Suprapubic skin (tissue), 3 donors: Measurements from ENCODE around the gene ZNF598.

Source experiments
- CTCF ChIP-seq, 2 donors: fragments of 200-600 bp in 1 of 2; fragments of 450-650 bp in 1 of 2; sonication (generic) in 1 of 2; IDR thresholded peaks; one replicate each; pipeline ENCODE4 v1.5.1; 2016 to 2019; ENCODE audit warnings: antibody characterized with exemption in 2 of 2, mild to moderate bottlenecking in 1 of 2, moderate library complexity in 1 of 2
- EP300 ChIP-seq: sonication (generic); formaldehyde crosslinking; IDR thresholded peaks from one replicate; pipeline ENCODE4 v1.6.1; 2017; ENCODE audit warnings: antibody characterized with exemption

DNA sequence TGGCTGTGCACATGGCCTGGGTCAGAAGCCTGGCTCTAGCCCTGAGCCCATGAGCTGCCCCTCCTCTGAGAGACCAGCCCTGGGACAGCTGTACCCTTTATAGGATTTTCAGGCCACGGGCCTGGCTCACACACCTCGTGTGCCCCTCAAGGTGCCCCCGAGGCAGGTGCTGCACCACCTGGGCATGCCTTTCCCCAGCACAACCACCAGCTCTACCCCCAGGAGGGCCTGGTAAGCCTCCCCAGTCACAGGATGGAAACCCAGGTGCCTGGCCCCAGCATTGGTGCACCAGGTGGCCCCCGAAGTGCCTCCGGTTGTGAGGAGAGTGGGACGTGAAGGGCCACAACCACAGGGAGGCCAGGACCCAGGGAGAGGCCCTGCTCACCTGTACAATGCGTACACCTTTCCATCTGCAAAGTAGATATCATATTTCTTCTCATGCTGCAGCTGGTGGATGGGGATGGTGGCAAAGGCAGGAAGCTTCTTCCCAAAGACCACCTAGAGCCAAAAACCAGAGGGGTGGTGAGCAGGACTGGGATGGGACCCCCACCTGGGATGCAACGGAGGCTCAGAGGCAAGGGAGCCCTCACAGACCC lies 6.3 kb downstream of the ZNF598 start:
- no peak for TF ChIP-seq CTCF (IDR thresholded peaks at IDR 0.05)
- TF ChIP-seq EP300, result no peak
